K562 (cell line): ENCODE results near the gene UFSP2. TPM values are rescaled to one million over a fixed set of nuclear protein-coding genes. Genes with fewer than 3 reads are reported as not detected.
A peak's percentile ranks its signal among the peaks of the same experiment; 100 is the strongest.

Experiments
- ATAC-seq: fragments of 200-7000 bp; cut with Tn5 transposase; 3 replicates; pipeline ENCODE4 v1.9.1; 2020; ENCODE audit warnings: moderate library complexity
- BruUV-seq: library from RNA; stranded (reverse); fragments of 400-500 nt; replicated peaks from 2 replicates; lab custom pipeline; 2021; lab: Mats Ljungman, UMichigan
- CTCF ChIA-PET: fragments of 300-600 bp; formaldehyde crosslinking; extraction: SDS; loops from one replicate; lab custom pipeline; 2021; ENCODE audit warnings: low intra/inter-chr PET ratio; lab: Yijun Ruan, JAX
- POLR2A ChIA-PET: fragments of 300-600, 350-650 bp; sonication (Branson Sonifier 250); formaldehyde crosslinking; extraction: SDS; loops from one replicate; lab custom pipeline; 2021; ENCODE audit warnings: antibody characterized with exemption, inconsistent platforms; lab: Yijun Ruan, JAX
- DNase-seq, 4 experiments: peaks; one replicate each; pipeline versions ENCODE4 v3.0.0 to v3.0.0-alpha.2; 2011 to 2018; ENCODE audit warnings: low spot score in 3 of 4, mixed read lengths in 3 of 4; ENCODE audit errors: extremely low read depth in 1 of 4
- FAIRE-seq: peaks from 2 replicates; lab custom pipeline; 2011; peaks lifted over from hg19 to GRCh38; lab: Jason Lieb, UNC
- H2AFZ ChIP-seq: 2 replicates; pipeline ENCODE4 v1.6.0; 2011; ENCODE audit warnings: low read depth, low read length, control low read depth, inconsistent platforms
- H3K27ac ChIP-seq: fragments of 200-600 bp; 3 replicates; pipeline ENCODE4 v1.8.0; 2011; ENCODE audit warnings: low read depth, mild to moderate bottlenecking, control low read depth, inconsistent platforms, low read length, moderate library complexity, mixed read lengths; ENCODE audit errors: extremely low read depth
- H3K27me3 ChIP-seq, 2 experiments: fragments of 300-600 bp in 1 of 2; 2 replicates in 1 of 2; 3 replicates in 1 of 2; pipeline versions ENCODE4 v1.6.0 to v1.8.0; 2011; ENCODE audit warnings: inconsistent platforms in 2 of 2, low read length in 2 of 2, mild to moderate bottlenecking in 1 of 2, mixed read lengths in 1 of 2, moderate library complexity in 1 of 2; ENCODE audit not compliant: control insufficient read depth in 2 of 2, insufficient read depth in 2 of 2
- H3K36me3 ChIP-seq: fragments of 300-600 bp; 3 replicates; pipeline ENCODE4 v1.8.0; 2011; ENCODE audit warnings: mild to moderate bottlenecking, low read length, inconsistent platforms; ENCODE audit not compliant: control insufficient read depth, insufficient read depth
- H3K4me1 ChIP-seq, 2 experiments: fragments of 200-600 bp in 1 of 2; replicated peaks in 1 of 2; 2 replicates in 1 of 2; 3 replicates in 1 of 2; pipeline versions ENCODE4 v1.5.1 to v1.8.0; 2011; ENCODE audit warnings: inconsistent platforms in 2 of 2, low read length in 2 of 2, mild to moderate bottlenecking in 1 of 2, mixed read lengths in 1 of 2, moderate library complexity in 1 of 2; ENCODE audit not compliant: control insufficient read depth in 2 of 2, insufficient read depth in 2 of 2
- H3K4me2 ChIP-seq: 2 replicates; pipeline ENCODE4 v1.6.1; 2011; ENCODE audit warnings: low read length, control low read depth, inconsistent platforms, mixed read lengths; ENCODE audit not compliant: insufficient read depth
- H3K4me3 ChIP-seq: fragments of 200-600 bp; sonication (generic), shearing (Covaris generic); 2 replicates; pipeline ENCODE4 v1.5.1; 2016; ENCODE audit warnings: control low read depth, inconsistent platforms
- H3K79me2 ChIP-seq: fragments of 200-600 bp; 3 replicates; pipeline ENCODE4 v1.8.0; 2011; ENCODE audit warnings: low read length, inconsistent platforms; ENCODE audit not compliant: control insufficient read depth, insufficient read depth
- H3K9ac ChIP-seq, 2 experiments: 2 replicates each; pipeline versions ENCODE4 v1.6.0 to v1.6.1; 2011; ENCODE audit warnings: low read depth in 2 of 2, low read length in 2 of 2, control low read depth in 1 of 2, inconsistent platforms in 1 of 2, mild to moderate bottlenecking in 1 of 2, mixed read lengths in 1 of 2; ENCODE audit not compliant: insufficient read depth in 1 of 2
- H3K9me1 ChIP-seq: one replicate; pipeline ENCODE4 v1.6.0; 2011; ENCODE audit warnings: inconsistent platforms, mild to moderate bottlenecking, low read length, moderate library complexity; ENCODE audit not compliant: control insufficient read depth, insufficient read depth
- H3K9me3 ChIP-seq: replicated peaks from 2 replicates; pipeline ENCODE4 v1.5.1; 2011; ENCODE audit warnings: low read depth, low read length, inconsistent platforms; ENCODE audit not compliant: control insufficient read depth, insufficient read depth
- H4K20me1 ChIP-seq: replicated peaks from 2 replicates; pipeline ENCODE4 v1.6.1; 2011; ENCODE audit warnings: low read length, inconsistent platforms, mixed read lengths; ENCODE audit not compliant: control insufficient read depth, insufficient read depth
- ARID2 ChIP-seq: fragments of 450-650 bp; IDR thresholded peaks from 2 replicates; pipeline ENCODE4 v1.6.1; 2017; ENCODE audit warnings: antibody characterized with exemption, mild to moderate bottlenecking
- BHLHE40 ChIP-seq: IDR thresholded peaks from 2 replicates; pipeline ENCODE4 v1.6.1; 2011; ENCODE audit warnings: low read length, improper control_type of control experiment
- CHCHD3 ChIP-seq: fragments of 250-450 bp; sonication (Bioruptor Pico); IDR thresholded peaks from 2 replicates; pipeline ENCODE4 v2.1.2; 2022; ENCODE audit warnings: mild to moderate bottlenecking
- EP400 ChIP-seq: fragments of 450-650 bp; IDR thresholded peaks from 2 replicates; pipeline ENCODE4 v1.6.1; 2017; ENCODE audit warnings: antibody characterized with exemption, mild to moderate bottlenecking, moderate library complexity
- GMEB1 ChIP-seq: fragments of 250-450 bp; sonication (Bioruptor Pico); IDR thresholded peaks from 2 replicates; pipeline ENCODE4 v1.4.0; 2020; ENCODE audit warnings: mild to moderate bottlenecking
- KDM2B ChIP-seq: fragments of 250-450 bp; sonication (Bioruptor Pico); IDR thresholded peaks from 2 replicates; pipeline ENCODE4 v1.8.0; 2021; ENCODE audit warnings: mild to moderate bottlenecking, moderate library complexity
- MAFG ChIP-seq: fragments of 450-650 bp; conservative IDR thresholded peaks from 2 replicates; pipeline ENCODE4 v1.6.1; 2016; ENCODE audit warnings: missing genetic modification characterization, missing compliant biosample characterization
- MED1 ChIP-seq: sonication (generic); formaldehyde crosslinking; IDR thresholded peaks from 2 replicates; pipeline ENCODE4 v1.8.1; 2023; ENCODE audit warnings: missing genetic modification reagents, borderline replicate concordance
- NELFE ChIP-seq: IDR thresholded peaks from 2 replicates; pipeline ENCODE4 v1.6.1; 2011; ENCODE audit warnings: mild to moderate bottlenecking; ENCODE audit not compliant: insufficient read depth, insufficient read length
- PTBP1 ChIP-seq: fragments of 200-400 bp; formaldehyde crosslinking; IDR thresholded peaks from 2 replicates; pipeline ENCODE4 v1.6.1; 2017; ENCODE audit warnings: low read depth, low read length
- SETDB1 ChIP-seq: IDR thresholded peaks from one replicate; pipeline ENCODE4 v1.6.1; 2012; ENCODE audit warnings: low read length, control low read depth, inconsistent platforms
- SMAD2 ChIP-seq: fragments of 150-350 bp; IDR thresholded peaks from 2 replicates; pipeline ENCODE4 v1.6.1; 2014; ENCODE audit warnings: low read depth, mild to moderate bottlenecking, low read length
- SMAD4 ChIP-seq: fragments of 250-450 bp; sonication (Bioruptor Pico); conservative IDR thresholded peaks from 2 replicates; pipeline ENCODE4 v1.8.0; 2021; ENCODE audit warnings: inconsistent platforms, mild to moderate bottlenecking, moderate library complexity
- SMARCA4 ChIP-seq: fragments of 450-650 bp; IDR thresholded peaks from 2 replicates; pipeline ENCODE4 v1.6.1; 2016
- SPI1 ChIP-seq: IDR thresholded peaks from 2 replicates; pipeline ENCODE4 v1.6.1; 2011; ENCODE audit warnings: low read depth, low read length, control low read depth, borderline replicate concordance
- XRCC5 ChIP-seq: fragments of 200-400 bp; formaldehyde crosslinking; IDR thresholded peaks from 2 replicates; pipeline ENCODE4 v1.6.1; 2017; ENCODE audit warnings: low read depth, mild to moderate bottlenecking, low read length
- ZNF277 ChIP-seq: fragments of 250-450 bp; sonication (Bioruptor Pico); IDR thresholded peaks from 2 replicates; pipeline ENCODE4 v1.8.0; 2022; ENCODE audit warnings: inconsistent platforms, mild to moderate bottlenecking, moderate library complexity, borderline replicate concordance
- ZNF766 ChIP-seq: fragments of 200-800 bp; sonication (Bioruptor generic); conservative IDR thresholded peaks from 2 replicates; pipeline ENCODE4 v1.6.1; 2016; ENCODE audit warnings: missing genetic modification characterization, missing compliant biosample characterization
- WGBS: fragments of 100-300 bp; shearing (Covaris generic); methylation state at CpG from one replicate; pipeline ENCODE4 v1.1.6; 2016; ENCODE audit warnings: low coverage, mixed read lengths; ENCODE audit not compliant: insufficient coverage; ENCODE audit errors: missing lambda C conversion rate; 5-methylcytosine and 5-hydroxymethylcytosine counted together
- in situ Hi-C: fragments of 300-500 bp; cut with MboI; formaldehyde crosslinking; loops from 4 replicates; pipeline ENCODE4 v1.15.0; 2018; ENCODE audit warnings: inconsistent platforms, mixed read lengths
- intact Hi-C: fragments of 100-400 bp; cut with micrococcal nuclease; formaldehyde crosslinking; loops from 2 replicates; pipeline ENCODE4 v1.14.2; 2022
- polyA plus RNA-seq, 8 experiments: library from polyadenylated mRNA; depleted of rRNA in 4 of 8; stranded (reverse) in 5 of 8; unstranded in 3 of 8; fragments of >200 nt; fragmentation: Nextera tagmentation in 2 of 8; fragmentation: Illumina TruSeq in 1 of 8; extraction: Ambion mirVana in 2 of 8; extraction: Trizol in 1 of 8; gene quantifications; 2 replicates each; pipeline versions ENCODE4 v1.2.1 to v1.2.3, GENCODE V29; 2011 to 2014; ENCODE audit warnings: inconsistent platforms in 1 of 8, missing spikeins in 1 of 8
- total RNA-seq, 7 experiments: library from RNA; depleted of rRNA in 6 of 7; stranded (reverse); fragments of >200 nt in 6 of 7; fragmentation: Illumina TruSeq in 2 of 7; extraction: Trizol in 2 of 7; gene quantifications; 2 replicates each; pipeline versions ENCODE4 v1.2.1 to v1.2.3, GENCODE V29; 2011 to 2021; ENCODE audit warnings: low replicate concordance in 1 of 7

The UFSP2 gene
- total and polyA plus RNA-seq, 9 of the 15 experiments (the other 6 are each of a cell fraction or from before 2014, with no cell fraction given), result 20.1 to 55.8 (median 26.6) TPM

GRCh38 chr4:185396724-185397385, 28.9 kb downstream of the UFSP2 start, which contains the start of gene ANKRD37 (continued):
- TF ChIP-seq BHLHE40, result no peak

GRCh38 chr4:185395956-185396723, 29.6 kb downstream of the UFSP2 start:
- H3K9me1 ChIP-seq, result no peaks in the 10 kb centered on the region
- ChIA-PET CTCF (no interaction called here), POLR2A (interaction anchor here (0.6 to 3.4 kb wide), 12 partner anchors 9 to 696 kb away, joined by 3 to 21 read pairs (median 3); partner anchors contain the start of gene UFSP2)
- peaks cover 35% of the 10 kb centered on the region for H3K79me2 ChIP-seq
- peaks cover 2 to 20% of the 10 kb centered on the region in 2 experiments; a peak in 4 of 5 replicates for H3K4me1 ChIP-seq
- no peaks in the 10 kb centered on the region for H4K20me1 ChIP-seq
- DNase-seq, result peak; percentile 98 to 99 (median 99)
- peak overlapping the region; percentile 81 for H2AFZ ChIP-seq
- H3K4me3 ChIP-seq, result peak overlapping the region; percentile 56
- H3K9ac ChIP-seq, result peak overlapping the region; percentile 82 to 95
- BruUV-seq, result no TSS peak
- H3K27me3 ChIP-seq, result no peaks in the 10 kb centered on the region
- in situ Hi-C loops (loop anchor here (10.0 kb wide), 1 partner anchor 191 kb away; the partner anchor contains the start of genes CFAP97 and SNX25), intact Hi-C loops (loop anchor here (2.0 to 5.0 kb wide), 3 partner anchors 37 to 193 kb away; partner anchors contain the start of gene CFAP97)
- peak overlapping the region; percentile 84 for H3K4me2 ChIP-seq
- peak overlapping the region; percentile 94 for H3K27ac ChIP-seq
- H3K9me3 ChIP-seq, result no peaks in the 10 kb centered on the region
- WGBS, result 1% methylated on average over 58 of the region's 98 CpGs
- FAIRE-seq, result peak; percentile 72
- peaks cover 32% of the 10 kb centered on the region for H3K36me3 ChIP-seq
- ATAC-seq, result peak; percentile 95
- TF ChIP-seq NELFE (no peak), KDM2B (CRISPR knock-in tag) (peak; percentile 15; the same call in 1 of the 2 replicates), GMEB1 (CRISPR knock-in tag) (peak; percentile 58), ZNF766 (0 out of 2 replicates have a peak, but pooled peaks have one; percentile 71), CHCHD3 (CRISPR knock-in tag) (no peak), SETDB1 (no peak), ZNF277 (CRISPR knock-in tag) (no peak), XRCC5 (no peak), PTBP1 (0 out of 2 replicates have a peak, but pooled peaks have one; percentile 37), SPI1 (no peak), ARID2 (no peak), SMAD2 (no peak), SMARCA4 (no peak), MAFG (tag) (no peak), EP400 (peak; percentile 96), SMAD4 (CRISPR knock-in tag) (peak; percentile 71; the same call in 1 of the 2 replicates), MED1 (no peak)
